Vagina (tissue), 2 donors: ENCODE results near the gene ADPGK.

Experiments
- POLR2A ChIP-seq, 2 donors: fragments of 450-650 bp; IDR thresholded peaks; one replicate each; pipeline ENCODE4 v1.6.1; 2017; ENCODE audit warnings: antibody characterized with exemption in 2 of 2, mild to moderate bottlenecking in 2 of 2, moderate library complexity in 2 of 2
- POLR2AphosphoS5 ChIP-seq, 2 donors: sonication (generic); formaldehyde crosslinking; IDR thresholded peaks; one replicate each; pipeline ENCODE4 v1.9.0; 2017; ENCODE audit warnings: antibody characterized with exemption in 2 of 2, mild to moderate bottlenecking in 2 of 2, low read depth in 1 of 2; ENCODE audit not compliant: insufficient read depth in 1 of 2
- TF ChIP-seq, protein P1 (sequence below), 3 experiments: fragments of 450-650 bp in 2 of 3; fragments of 200-600 bp in 1 of 3; sonication (generic) in 1 of 3; IDR thresholded peaks; one replicate each; pipeline ENCODE4 v1.5.1; 2017 to 2019; ENCODE audit warnings: antibody characterized with exemption in 3 of 3, mild to moderate bottlenecking in 2 of 3, moderate library complexity in 2 of 3

- no peak for TF ChIP-seq POLR2A (IDR thresholded peaks at IDR 0.05)
- TF ChIP-seq, protein P1, sequence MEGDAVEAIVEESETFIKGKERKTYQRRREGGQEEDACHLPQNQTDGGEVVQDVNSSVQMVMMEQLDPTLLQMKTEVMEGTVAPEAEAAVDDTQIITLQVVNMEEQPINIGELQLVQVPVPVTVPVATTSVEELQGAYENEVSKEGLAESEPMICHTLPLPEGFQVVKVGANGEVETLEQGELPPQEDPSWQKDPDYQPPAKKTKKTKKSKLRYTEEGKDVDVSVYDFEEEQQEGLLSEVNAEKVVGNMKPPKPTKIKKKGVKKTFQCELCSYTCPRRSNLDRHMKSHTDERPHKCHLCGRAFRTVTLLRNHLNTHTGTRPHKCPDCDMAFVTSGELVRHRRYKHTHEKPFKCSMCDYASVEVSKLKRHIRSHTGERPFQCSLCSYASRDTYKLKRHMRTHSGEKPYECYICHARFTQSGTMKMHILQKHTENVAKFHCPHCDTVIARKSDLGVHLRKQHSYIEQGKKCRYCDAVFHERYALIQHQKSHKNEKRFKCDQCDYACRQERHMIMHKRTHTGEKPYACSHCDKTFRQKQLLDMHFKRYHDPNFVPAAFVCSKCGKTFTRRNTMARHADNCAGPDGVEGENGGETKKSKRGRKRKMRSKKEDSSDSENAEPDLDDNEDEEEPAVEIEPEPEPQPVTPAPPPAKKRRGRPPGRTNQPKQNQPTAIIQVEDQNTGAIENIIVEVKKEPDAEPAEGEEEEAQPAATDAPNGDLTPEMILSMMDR (IDR thresholded peaks at IDR 0.05): no peak
- no peak for TF ChIP-seq POLR2AphosphoS5 (IDR thresholded peaks at IDR 0.05; ENCODE audit: insufficient read depth in 1 of 2, low read depth in 1 of 2)
These were observed 12.2 kb downstream of the ADPGK start for GRCh38 chr15:72771329-72771725.
